CD4-positive, alpha-beta T cell treated with Interleukin-2 at 100 ng/mL for 4 hours (primary cell): ENCODE measurements around the gene CCIN.
"Not testable (repeated sequence)": the region's sequence is repeated elsewhere in the genome, so short reads cannot be mapped to it uniquely, and the experiment has no call there.

ENCODE experiments used
- DNase-seq: peaks from one replicate; pipeline ENCODE4 v3.0.0-alpha.2; 2020; ENCODE audit warnings: low spot score

Gene CCIN

DNA sequence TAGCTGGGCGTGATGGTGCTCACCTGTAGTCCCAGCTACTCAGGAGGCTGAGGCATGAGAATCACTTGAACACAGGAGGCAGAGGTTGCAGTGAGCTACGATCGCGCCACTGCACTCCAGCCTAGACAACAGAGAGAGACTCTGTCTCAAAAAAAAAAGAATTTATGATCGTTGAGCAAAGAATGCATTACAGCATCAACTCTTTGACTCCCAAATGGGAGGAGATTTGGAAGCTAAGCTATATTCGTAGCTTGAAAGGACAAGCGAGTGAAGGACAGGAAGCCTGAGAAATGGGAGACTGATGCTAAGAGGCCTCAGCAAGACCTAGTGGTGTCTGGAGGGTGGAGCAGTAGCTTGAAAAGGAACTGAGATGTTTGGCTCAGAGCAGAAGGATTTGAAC is 10.3 kb upstream of the CCIN start:
- no peak for DNase-seq

DNA sequence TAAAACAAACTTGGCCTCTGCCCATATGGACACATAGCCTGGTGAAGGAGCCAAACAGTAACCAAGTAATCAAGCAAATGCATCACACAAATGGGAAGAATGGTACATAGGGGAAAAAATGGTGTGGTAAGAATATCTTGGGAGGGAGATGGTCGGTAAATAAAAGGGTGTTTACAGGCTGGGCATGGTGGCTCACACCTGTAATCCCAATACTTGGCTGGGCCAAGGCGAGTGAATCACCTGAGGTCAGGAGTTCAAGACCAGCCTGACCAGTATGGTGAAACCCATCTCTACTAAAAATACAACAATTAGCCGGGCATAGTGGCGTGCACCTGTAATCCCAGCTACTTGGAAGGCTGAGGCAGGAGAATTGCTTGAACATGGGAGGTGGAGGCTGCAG is 9.7 kb upstream of the CCIN start:
- DNase-seq = not testable (repeated sequence)

DNA sequence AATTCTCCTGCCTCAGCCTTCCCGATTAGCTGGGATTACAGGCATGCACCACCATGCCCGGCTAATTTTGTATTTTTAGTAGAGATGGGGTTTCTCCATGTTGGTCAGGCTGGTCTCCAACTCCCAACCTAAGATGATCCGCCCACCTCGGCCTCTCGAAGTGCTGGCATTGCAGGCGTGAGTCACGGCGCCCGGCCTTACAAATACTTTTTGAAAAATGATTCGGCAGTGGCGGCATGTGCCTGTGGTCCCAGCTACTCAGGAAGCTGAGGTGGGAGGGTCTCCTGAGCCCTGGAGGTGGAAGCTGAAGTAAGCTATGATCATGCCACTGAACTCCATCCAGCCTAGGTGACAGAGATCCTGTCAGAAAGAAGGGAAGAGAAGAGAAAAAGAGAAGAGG is 9.1 kb upstream of the CCIN start:
- DNase-seq = not testable (repeated sequence)

DNA sequence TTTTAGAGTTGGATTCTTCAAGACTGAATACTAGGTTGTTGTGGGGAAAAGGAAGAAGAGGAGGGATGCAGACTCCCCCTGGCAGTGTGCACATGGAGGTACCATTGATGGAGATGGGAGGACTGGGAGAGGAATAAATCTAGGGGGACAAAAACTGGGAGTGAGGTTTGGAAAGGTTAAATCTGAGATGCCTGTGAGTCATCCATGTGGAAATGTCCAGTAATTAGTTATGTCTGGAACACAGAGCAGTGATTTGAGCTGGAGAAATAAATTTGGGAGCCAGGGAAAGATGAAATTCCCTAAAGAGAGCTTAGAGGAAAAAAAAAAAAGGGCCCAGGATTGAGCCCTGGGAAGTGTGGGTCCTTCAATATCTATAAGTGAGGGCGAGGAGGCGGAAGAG is 8.0 kb upstream of the CCIN start:
- no peak for DNase-seq

DNA sequence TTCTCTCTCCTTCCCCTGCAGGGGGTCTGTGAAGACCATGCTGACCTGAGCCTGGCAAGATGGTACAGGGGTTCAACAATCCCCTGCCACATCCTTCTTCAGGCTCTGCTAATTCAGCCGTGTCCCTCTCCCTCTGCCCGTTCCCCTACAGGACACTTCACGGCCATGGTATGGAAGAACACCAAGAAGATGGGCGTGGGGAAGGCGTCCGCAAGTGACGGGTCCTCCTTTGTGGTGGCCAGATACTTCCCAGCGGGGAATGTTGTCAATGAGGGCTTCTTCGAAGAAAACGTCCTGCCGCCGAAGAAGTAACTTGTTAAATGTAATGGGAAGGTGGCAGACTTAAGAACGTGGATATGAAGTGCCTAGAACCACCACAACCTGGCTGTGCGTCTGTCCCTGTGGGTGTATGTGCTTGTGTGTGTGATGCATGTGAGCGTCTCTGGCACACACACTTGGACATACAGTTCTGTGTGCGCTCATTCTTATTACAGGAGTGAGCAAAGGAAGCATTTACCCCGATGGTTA is 6.9 kb upstream of the CCIN start:
- DNase-seq = no peak

DNA sequence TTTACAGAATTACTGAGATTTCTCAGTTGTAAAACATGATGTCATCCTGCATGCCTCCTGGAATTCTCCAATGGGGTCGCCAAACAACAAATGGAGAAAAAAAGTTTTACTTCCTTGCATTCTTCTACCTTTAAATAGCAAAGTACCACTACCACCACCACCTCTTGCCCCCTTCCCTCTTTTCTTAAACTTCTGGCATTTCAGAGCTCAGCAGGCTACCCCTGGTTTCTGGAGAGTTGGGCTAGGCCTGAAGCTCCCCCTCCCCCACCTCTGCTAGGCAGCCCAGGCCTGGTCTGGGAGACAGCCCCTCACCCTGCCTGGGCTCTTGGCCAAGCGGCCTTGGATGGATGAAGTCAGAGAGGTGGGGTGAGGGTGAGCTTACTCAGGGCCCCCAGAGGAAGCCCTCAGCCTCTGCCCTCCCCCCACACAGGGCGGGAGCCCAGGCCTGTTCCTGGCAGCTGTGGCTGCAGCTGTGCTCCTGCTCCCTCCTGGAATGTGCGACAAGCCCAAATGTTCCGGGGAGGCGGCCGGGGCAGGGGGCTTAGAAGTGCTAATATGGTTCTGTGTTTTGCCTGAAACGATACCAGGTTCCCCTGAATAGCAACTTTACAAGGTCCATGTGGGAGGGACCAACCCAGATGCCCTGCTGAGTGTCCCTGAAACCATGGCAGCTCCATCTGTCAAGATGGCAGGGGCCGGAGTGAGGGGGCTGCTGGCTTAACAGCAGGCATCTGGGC is 6.0 kb upstream of the CCIN start:
- no peak for DNase-seq

DNA sequence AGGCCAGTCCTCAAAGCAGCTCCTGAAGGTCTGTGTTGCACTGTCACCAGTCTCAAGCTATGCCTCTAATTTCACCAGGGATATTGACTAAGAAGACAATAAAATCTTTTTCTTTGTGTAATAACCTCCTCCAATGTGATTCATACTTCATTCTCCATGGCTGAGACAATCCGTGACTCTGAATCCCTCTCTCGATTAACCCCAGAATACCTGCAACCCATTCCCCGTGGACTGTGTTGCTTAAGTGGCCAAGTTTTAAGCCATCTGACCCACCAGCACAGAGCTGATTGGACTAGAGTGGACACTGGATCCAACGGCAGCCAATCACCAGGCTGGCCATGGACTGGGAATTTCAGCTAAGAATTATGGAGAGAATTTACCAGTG is 5.4 kb upstream of the CCIN start:
- DNase-seq = no peak

DNA sequence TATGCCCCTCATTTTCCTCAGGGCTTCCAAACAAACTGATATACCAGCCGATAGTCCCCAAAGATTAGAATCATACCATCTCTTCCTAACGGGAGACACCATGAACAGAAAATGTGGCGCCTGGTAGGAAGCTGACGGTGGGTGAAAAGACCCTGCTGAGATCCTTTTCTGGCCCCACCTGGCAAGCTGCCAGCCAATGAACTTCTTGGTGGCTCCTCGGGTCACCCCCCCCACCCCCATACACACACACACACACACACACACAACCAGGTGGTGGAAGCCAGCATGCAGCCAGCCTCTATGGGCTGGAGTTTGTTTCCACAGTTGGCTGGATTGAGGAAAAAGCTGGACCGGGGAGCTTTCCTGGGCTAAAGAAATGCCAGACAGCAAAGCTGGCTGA is 4.8 kb upstream of the CCIN start:
- DNase-seq = no peak

DNA sequence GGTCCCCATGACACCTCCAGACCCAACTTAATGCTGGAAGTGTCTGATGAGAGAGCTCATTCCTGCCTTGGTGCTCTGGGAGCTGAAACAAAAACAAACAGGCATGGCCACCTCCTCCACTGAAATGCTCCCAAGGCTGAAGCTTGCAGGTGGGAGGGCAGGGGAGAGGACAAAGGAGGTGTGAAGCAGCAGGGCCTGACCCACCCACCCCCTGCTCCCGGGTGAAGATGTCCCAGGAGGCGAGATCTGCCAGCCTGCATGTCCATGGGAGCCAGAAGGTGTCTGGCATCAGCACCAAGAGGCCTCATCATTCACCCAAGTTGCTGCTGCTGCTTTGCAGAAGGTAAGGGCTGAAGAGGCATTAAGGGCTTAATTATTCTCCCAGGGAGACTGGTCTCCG is 4.2 kb upstream of the CCIN start:
- no peak for DNase-seq

DNA sequence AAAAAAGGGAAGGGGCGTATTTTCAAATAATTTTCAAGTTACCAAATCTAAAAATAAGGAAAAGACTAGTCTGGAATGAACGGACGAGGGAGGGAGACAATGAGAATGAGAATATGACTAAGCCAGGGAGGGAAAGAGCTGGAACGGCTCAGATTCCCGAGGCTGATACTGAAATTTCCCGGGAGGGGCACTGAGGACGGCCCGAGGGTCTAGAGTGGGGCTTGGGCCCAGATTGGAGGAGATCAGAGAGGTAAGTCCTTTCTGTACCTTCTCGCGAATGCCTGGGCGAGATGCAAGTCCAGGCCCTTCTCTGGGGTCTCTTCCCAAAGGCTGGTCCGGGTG is 3.4 kb upstream of the CCIN start:
- no peak for DNase-seq

DNA sequence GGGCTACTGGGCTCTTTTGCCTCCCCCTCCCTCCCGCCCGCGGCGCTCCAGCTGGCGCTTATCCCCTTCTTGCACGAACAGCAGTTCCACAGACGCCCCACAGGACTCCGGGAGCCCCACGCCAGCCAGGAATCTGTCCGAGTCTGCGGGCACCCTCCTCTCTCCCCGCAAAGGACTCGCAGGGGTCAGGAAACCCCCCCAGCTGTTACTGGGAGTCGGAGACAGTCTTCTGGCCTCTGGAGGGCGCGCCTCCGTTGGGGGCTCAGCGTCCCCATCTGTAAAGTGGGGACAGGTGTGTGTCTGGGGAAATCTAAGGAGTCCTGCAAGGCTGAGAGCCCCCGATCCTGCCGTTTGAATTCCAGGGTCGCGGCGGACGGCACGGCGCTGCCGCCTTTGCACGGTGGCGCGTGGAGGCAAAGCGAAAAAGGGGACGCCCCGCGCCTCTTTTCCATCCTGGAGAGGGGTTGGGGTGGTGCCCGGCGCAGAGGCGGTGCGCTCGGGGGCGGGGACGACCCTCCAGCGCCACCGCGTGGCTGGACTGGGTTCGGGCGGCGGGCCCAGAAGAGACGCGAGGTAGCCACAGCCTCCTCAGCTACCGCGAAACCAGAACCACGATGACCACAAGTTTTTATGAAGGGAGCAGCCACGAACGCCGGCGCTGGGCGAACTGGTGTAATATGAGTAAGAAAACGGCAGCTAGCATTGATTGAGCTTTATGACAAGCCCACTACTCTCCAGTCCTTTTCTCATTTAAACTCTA is 2.8 kb upstream of the CCIN start:
- DNase-seq = peak; percentile 86

DNA sequence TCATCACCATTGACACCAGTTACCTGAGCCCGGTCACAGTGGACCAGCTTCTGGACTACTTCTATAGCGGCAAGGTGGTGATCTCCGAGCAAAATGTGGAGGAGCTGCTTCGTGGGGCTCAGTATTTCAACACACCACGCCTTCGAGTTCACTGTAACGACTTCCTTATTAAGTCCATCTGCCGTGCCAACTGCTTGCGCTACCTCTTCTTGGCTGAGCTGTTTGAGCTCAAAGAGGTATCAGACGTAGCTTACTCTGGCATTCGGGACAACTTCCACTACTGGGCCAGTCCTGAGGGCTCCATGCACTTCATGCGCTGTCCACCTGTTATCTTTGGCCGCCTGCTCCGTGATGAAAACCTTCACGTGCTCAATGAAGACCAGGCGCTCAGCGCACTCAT is 520 bp downstream of the CCIN start:
- no peak for DNase-seq

DNA sequence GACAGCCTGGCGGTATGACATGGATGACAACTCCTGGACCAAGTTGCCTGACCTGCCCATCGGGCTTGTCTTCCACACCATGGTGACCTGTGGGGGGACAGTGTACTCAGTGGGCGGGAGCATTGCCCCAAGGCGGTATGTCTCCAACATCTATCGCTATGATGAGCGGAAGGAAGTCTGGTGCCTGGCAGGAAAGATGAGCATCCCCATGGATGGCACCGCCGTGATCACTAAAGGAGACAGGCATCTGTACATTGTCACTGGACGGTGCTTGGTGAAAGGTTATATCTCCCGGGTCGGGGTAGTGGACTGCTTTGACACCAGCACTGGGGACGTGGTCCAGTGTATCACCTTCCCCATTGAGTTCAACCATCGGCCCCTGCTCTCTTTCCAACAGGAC is 1.3 kb downstream of the CCIN start:
- DNase-seq = no peak

DNA sequence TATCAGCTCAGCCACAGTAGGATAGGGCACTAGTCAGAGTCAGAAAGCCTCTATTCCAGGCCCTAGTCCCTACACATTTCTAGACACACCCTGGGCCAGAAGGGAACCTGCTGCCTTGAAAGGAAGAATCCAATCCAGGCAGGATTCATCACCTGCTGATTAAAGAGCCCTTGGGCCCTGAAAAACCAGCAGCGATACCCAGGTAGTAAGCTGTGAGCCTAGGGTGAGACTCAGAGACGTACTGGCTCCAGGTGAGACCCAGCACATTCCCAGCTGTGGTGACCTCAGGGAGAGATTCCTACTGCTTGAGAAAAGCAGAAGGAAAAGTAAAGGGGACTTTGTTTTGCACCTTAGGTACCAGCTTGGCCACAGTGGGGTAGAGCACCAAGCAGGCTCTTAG is 4.7 kb downstream of the CCIN start:
- DNase-seq = no peak

DNA sequence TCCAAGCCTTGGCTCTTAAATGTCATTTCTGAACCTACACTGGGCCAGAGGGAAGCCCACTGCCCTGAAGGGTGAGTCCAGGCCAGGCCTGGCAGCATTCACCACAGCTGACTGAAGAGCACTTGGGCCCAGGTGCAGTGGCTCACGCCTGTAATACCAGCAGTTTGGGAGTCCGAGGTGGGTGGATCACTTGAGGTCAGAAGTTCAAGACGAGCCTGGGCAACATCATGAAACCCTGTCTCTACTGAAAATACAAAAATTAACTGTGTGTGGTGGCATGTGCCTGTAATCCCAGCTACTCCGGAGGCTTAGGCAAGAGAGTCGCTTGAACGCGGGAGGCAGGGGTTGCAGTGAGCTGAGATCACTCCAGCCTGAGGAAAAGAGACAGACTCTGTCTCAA is 5.1 kb downstream of the CCIN start:
- no peak for DNase-seq

DNA sequence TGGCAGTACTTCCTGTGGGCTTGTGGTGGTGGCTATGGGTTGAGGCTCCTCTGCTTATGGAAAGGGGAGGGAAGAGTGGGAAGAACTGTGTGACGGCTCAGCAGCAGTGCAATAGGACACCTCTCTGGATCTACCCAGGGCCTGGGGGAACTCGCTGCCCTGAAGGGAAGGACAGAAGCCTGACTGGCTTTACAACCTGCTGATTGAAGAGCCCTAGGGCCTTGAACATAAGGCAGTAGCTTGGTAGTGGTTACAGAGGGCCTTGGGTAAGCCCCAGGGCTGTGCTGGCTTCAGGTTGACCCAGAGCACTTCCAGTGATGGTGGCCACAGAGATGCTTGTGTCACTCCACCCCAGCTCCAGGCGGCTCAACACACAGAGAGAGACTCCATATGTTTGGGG is 5.5 kb downstream of the CCIN start:
- DNase-seq = no peak

DNA sequence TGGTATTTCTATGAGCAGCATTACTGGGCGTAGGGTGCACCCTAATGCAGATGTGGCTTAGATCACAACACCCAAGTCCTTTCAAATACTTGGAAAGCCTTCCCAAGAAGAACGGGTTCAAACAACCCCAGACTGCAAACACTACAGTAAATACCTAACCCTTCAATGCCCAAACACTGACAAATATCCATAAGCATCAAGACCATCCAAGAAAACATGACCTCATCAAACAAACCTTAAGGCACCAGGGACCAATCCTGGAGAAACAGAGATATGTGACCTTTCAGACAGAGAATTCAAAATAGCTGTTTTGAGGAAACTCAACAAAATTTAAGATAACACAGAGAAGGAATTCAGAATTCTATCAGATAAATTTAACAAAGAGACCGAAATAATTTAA is 6.0 kb downstream of the CCIN start:
- DNase-seq = not testable (repeated sequence)

DNA sequence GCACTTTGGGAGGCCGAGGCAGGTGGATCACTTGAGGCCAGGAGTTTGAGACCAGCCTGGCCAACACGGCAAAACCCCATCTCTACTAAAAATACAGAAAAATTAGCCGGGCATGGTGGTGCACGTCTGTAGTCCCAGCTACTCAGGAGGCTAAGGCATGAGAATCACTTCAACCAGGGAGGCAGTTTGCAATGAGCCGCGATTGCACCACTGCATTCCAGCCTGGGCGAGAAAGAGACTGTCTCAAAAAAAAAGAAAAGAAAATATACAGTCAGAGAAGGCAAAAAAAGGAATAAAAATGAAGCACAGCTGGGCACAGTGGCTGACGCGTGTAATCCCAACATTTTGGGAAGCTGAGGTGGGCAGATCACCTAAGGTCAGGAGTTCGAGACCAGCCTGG is 7.3 kb downstream of the CCIN start:
- not testable (repeated sequence) for DNase-seq

DNA sequence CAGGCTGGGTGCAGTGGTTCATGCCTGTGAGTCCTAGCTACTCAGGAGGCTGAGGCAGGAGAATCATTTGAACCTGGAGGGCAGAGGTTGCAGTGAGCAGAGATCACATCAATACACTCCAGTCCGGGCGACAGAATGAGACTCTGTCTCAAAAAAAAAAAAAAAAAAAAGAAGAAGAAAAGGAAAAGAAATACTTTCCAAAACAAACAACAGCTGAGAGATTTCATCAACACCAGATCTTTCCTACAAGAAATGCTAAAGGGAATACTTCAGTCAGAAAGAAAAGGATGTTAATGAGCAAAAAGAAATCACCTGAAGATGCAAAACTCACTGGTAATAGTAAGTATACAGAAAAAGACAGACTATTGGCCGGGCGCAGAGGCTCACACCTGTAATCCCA is 8.4 kb downstream of the CCIN start:
- no peak for DNase-seq

DNA sequence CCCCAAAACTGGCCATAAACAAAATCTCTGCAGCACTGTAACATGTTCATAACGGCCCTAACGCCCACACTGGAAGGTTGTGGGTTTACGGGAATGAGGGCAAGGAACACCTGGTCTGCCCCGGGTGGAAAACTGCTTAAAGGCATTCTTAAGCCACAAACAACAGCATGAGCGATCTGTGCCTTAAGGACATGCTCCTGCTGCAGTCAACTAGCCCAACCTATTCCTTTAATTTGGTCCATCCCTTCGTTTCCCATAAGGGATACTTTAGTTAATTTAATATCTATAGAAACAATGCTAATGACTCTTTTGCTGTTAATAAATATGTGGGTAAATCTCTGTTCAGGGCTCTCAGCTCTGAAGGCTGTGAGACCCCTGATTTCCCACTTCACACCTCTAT is 11.1 kb downstream of the CCIN start:
- DNase-seq = not testable (repeated sequence)

DNA sequence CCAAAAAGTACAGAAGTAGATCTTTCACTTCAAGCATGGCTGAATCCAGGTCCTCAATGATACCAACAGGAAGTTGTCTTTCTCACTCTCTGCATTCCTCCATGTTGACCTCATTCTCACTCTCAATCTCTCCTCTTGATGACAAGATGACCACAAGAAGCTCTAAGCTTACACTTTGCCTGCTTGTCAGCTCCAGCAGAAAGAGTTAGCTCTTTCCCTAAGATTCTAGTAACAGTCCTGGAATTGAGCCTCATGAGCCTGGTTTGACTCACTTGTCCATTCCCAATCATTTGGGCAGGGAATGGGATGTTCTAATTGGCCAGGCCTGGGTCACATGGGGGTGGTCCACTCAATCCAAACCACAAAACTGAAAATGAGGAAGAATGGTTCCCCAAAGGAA is 18.2 kb downstream of the CCIN start:
- no peak for DNase-seq

DNA sequence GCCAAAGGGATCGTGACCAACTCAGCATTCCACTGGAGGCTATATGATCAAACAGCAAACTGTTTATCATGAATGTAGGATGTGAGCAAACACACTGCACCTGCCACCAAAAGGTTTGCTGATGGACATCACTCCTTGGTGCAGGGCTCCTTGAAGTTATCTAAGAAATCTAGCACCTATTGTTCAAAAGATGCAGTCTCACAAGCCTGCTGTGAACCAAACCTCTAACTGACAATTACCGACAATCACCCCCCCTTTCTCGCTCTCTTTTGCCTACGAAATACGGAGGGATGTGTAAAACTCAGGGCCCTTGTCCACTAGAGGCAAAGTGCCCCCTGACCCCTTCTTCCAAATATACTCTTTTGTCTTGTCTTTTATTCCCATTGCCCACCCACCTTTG is 19.0 kb downstream of the CCIN start:
- no peak for DNase-seq

DNA sequence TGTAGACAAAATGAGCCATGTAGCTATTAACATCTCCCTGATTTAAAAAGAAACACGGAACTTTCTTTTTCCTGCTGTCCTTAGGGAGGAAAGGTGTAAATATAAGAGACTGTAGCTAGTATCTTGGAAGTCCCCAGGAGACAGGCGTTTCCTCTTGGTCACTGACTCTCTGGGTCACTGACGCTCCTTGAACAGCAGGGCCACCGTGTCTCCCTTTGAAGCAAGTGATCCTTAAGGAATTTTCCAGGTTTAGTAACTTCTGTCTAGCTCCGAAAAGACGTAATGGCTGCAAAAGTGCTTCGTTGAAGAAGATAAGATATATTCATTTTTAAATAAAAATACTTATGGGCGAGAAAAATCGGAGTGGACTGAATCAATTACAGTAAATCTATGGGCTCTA is 20.8 kb downstream of the CCIN start:
- no peak for DNase-seq
